ENCODE data around the gene PCBD1.
"Not testable (repeated sequence)": the region's sequence is repeated elsewhere in the genome, so short reads cannot be mapped to it uniquely, and the experiment has no call there.

The PCBD1 gene

DNA sequence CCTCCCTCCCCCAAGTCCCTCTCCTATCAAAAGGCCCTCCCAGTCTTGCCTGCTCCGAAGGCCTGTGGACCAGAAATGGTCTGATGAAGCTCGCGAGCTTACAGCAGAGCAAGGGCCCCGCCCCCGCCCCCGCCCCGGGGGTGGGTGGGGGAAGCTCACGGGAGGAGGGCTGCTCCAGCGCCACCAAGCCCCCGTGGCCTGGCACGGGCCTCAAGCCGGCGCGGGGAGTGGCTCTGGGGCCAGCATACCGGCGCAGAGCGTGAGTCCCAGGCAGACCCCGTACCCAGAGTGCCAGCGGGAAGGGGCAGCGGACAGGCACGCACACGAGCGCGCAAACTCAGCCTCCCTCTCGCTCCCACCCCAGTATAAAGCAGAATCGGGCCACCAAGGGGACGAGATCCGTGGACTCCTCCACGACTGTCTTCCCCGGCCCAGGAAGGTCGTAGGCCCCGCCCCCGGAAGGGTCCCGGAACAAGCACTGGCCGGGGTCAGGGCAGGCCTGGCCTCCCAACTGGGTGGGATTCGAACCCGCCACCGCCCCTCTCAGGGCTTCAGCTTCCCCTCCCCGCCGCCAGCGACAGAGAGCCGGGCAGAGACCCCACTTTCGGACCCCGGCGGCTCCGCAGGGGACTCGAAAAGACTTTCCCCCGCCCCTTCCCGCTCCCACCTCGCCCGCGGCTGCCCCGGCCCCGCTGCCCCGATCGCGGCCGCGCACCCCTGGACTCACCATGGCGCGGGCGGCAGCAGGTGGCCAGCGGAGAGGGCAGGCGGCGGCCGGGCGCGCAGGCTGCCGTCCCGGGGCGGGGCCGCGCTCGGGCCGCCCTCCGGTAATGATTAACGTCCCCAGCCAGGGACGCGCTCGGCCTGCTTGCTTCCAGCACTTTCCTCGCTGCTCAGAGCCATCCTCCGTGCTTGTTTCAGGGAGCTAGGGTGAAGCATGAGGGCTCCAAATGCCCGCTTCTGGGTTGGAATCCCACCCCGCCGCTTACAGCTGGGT is at the start of gene PCBD1:
Gene PCBD1 (minus strand): TSS at position 762 of the 997 bp plus-strand sequence. CDS start 32 bp downstream, at position 730.
- no peak for DNase-seq

DNA sequence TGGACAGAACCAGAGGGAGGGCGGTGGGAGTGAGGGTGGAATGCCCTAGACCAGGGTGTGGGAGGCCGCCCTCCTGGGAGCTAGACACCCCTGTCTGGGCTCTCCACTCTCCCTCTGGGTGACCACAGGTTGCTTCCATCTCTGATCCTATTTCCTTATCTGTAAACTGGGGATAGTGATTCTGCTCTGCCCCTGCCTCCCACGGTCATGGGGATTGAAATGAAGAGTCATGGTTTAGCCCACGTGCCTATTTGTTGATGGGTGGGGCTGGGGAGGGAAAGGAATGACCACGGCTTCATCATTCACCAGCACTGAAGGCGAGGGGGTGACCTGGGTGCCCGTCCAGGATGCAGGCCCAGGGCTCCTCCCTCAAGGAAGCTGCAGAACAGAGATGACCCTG is 49.3 kb upstream of the PCBD1 start:
- no peak for DNase-seq

DNA sequence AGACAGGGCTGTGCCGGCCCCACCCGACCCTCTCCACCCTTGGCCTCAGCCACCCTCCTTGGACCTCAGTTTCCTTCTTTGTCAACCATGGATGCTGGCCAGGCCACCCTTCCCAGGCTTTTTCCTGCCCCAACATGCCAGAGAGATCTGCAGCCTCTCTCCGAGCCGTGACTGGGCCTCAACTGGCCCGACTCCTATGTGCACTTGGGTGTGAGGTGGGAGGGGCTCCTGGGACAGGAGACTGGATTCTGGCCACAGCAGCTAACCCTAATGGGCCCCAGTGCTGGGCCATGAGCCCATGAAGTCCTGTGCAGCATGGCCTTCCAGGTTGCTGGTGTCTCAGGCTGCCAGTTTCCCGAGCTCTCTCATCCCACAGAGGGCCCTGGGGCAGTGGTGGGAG is 47.7 kb upstream of the PCBD1 start:
- no peak for DNase-seq

- DNase-seq, result no peak
Measured at GRCh38 chr10:70935631-70936030, 47.3 kb upstream of the PCBD1 start.

DNA sequence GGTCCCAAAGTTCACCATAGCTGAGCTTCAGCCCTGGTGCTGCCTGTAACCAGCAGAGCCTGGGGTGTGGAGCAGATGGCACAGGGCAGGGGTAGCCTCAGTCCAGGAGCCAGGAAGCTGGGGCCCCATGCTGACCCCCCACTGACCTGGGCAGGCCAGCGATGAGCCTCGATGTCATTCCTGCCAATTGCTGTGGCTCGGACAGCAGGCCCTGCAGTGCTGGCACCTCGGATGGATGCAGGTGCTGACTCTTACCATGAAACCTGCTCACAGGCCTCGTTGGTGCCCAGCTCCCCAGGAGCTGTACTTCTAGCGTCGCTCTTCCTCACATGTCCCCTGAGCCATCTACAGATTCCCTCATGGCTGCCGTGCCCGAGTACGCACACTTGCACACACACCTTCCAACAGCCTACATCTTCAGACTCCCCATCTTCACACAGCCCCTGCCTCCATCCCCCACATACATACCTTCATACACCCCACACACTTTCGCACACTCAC is 46.8 kb upstream of the PCBD1 start:
- DNase-seq, result no peak

GRCh38 chr10:70934701-70935100 is 46.3 kb upstream of the PCBD1 start:
- no peak for DNase-seq

DNA sequence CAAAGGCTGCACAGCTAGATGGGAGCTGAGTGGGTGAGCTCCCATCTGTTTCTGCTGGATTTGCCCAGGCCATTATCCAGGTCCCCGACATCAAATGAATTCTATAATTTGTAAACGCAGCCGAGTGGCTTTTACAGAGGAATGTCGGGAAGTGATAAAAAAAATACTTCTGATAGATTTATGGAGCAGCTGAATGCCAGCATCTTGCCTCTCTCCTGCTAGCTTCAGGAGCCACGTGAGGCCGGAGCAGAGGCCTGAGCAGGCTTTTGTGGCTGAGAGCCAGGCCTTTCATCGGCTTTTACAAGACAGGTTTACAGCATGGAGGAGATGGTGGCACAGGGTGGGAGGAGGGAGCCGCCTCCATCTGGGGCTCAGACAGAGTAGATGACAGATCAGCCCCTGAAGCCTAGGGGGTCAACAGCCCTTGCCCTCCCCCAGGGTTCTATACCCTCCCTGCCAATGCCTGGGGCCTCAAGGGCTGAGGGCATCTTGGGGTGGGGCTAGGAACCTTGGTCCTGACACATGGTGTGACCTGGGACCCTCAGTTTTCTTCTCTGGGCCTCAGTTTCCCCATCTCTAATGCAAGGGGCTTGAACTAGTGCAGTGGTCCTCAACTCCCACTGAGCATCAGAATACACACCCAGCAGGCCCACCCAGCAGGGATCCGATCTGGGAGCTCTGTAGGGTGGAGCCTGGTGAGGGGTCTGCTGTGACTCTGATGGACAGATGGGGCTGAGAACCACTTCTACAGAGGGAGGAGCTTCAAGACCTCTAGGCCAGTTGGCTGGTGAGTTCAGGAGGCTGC is 44.2 kb upstream of the PCBD1 start:
- no peak for DNase-seq

- DNase-seq, result no peak
Measured at GRCh38 chr10:70931168-70931815, 42.9 kb upstream of the PCBD1 start.

- DNase-seq, result no peak
Measured at GRCh38 chr10:70930263-70931000, 42.1 kb upstream of the PCBD1 start.

DNA sequence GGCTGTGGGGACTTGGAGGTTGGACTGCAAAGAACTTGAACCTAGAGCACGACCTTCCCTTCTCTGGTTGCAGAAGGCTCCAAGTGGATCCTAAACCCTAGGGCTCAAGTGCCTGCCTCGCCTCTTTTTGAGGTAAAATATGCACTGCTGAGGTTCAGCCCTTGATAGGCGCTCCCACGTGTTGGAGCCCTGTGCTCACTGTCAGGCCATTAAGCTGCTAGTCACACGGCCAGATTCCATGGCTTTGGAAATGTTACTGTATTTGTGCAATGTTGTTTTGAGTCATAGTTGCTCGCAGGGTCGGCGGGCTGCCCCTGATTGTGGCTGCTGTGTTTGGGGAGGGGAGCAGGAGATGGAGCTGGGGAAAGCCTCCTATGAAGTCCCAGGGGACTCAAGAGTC is 39.8 kb upstream of the PCBD1 start:
- DNase-seq, result no peak

GRCh38 chr10:70927189-70927943 is 39.0 kb upstream of the PCBD1 start:
- DNase-seq, result no peak

DNA sequence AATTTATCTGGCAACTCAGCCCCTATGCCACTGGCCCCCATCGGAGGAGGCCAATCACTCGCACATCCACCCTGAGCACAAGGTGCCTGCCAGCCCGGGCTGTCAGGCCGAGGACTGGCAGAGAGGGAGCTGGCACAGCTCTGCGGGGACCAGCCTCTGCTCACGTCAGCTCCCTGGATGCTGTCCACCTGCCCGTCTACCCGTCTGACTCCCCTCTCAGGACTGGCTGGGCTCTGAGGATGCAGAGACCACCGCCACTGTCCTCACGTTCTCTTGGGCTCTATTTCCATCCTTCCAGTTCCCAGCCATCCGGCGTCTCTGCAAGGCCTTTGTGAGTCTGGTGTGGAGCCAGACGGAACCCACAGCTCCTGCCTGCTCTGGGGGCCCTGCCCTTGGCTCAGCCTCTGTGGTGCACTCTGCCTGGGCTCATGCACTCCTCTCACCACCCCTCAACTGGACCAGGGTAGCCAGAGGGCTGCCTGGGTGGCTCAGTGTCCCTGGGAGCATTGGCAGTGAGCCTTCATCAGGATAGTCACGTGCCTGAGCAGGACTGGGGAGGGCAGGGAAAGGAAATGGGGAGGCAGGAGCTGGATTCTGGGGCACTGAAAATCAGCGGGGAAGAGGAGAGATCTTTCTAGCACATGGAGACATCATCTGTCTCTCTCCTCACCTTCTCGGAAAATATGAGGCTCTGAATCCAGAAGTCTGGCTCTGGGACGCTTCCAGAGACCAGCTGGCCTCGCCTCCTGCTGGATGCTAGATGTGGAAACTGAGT is 38.0 kb upstream of the PCBD1 start:
- DNase-seq, result no peak

DNA sequence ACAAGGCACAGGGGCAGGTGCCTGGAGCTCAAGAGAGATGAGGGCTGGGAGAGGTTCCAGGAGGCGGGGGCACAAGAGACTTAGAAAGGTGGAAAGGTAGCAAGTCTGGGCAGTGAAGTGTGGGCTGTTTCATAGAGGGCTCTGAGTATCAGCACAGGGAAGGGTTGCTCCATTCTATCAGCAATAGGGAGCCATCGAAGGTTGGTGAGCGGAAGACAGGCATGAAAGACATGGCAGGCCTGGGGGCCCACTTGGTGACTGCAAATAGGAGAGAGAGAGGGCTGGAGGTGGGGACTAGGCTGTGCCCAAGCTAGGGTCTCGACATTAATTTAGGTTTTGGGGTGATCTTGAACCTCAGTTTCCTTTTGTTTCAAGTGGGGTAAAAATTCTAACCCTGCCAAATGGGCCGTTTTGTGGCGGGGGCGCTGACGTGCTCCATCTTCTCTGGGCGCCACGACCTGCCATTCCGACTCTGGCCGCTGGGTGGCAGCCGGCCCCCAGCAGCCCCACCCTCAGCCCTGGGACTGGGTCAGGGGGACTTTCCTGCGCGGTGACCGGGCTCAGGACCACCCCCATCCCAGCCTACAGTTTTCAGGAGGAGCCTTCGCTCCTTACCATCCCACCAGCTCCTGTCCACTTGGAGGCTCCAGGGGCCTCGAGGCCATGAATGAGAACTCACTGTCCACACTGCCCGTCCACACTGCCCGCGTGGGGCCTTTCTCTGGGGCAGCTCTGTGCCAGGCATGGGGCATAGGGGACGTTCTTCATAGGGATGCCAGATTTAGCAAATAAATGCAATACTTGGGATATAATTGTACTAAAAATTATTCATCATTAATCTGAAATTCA is 37.2 kb upstream of the PCBD1 start:
- peak; percentile 15 for DNase-seq

GRCh38 chr10:70923696-70924095 is 35.3 kb upstream of the PCBD1 start:
- no peak for DNase-seq

DNA sequence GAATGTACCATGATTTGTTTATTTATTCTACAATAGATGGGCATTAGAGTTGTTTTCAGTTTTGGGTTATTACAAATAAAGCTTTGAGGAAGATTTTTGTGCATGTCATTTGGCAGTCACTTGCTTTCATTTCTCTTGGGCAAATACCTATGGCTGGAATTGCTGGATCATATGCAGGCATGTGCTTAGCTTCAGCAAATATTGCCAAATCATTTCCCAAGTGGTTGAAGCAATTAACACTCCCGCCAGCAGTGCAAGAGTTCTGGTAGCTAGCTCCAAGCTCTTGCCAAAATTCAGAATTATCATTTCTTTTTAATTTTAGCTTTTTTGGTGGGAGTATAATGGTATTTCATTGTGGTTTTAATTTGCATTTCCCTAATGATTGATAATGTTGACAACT is 32.9 kb upstream of the PCBD1 start:
- DNase-seq, result no peak

DNA sequence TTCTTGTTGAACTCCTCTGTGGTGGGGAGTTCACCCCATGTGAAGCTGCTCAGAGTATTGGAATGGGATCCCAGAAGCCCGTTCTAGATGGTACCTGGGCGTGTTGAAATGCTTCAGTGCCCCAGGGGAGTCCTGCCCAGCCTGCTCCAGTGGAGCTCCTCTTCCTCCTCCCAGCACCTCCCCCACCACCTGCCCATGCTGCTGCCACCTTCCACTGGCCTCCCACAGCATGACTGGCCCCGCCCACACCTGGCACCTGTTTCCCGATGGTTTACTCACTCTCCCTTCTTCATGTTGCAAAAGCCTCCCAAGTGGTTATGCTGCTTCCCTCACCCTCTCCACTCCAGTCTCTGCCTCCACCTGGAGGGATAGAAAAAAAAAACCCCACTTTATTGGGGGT is 32.2 kb upstream of the PCBD1 start:
- DNase-seq, result no peak

DNA sequence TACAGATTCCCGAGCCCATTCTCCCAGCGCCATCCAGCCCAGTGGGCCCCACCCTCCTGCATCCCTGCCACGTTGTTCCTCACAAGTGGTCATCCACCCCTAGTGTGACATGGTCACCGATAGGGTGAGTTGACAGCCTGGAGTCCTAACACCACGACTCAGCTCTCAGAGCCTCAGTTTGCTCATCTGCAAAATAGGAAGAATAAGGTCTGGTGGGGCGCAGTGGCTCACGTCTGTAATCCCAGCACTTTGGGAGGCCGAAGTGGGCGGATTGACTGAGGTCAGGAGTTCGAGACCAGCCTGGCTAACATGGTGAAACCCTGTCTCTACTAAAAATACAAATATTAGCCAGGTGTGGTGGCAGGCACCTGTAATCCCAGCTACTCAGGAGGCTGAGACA is 31.5 kb upstream of the PCBD1 start:
- not testable (repeated sequence) for DNase-seq

GRCh38 chr10:70918851-70919530 is 30.6 kb upstream of the PCBD1 start:
- DNase-seq, result no peak

GRCh38 chr10:70917635-70918034 is 29.3 kb upstream of the PCBD1 start:
- no peak for DNase-seq

Measured in NK-92 treated with Interleukin-12 subunit alpha and Interleukin-12 subunit beta, amount 100 ng/mL, for 24 hours (cell line).